Glutamatergic neuron (in vitro differentiated cells): ENCODE data around the gene CTSD. TPM values are rescaled to one million over a fixed set of nuclear protein-coding genes. Genes with fewer than 3 reads are reported as not detected.

ENCODE experiments used
- DNase-seq: peaks from one replicate; pipeline ENCODE4 v3.0.0; 2022
- H3K27ac Mint-ChIP-seq: one replicate; pipeline ENCODE4 v1.8.0; 2020; ENCODE audit warnings: mild to moderate bottlenecking, mixed read lengths, inconsistent platforms; ENCODE audit not compliant: unreplicated experiment
- H3K27me3 Mint-ChIP-seq: one replicate; pipeline ENCODE4 v1.8.0; 2020; ENCODE audit warnings: mild to moderate bottlenecking, moderate library complexity, mixed read lengths, inconsistent platforms; ENCODE audit not compliant: unreplicated experiment
- H3K36me3 Mint-ChIP-seq: one replicate; pipeline ENCODE4 v1.8.0; 2020; ENCODE audit warnings: mild to moderate bottlenecking, mixed read lengths, inconsistent platforms; ENCODE audit not compliant: unreplicated experiment
- H3K4me1 Mint-ChIP-seq: one replicate; pipeline ENCODE4 v1.8.0; 2020; ENCODE audit warnings: mild to moderate bottlenecking, low read depth, mixed read lengths, inconsistent platforms; ENCODE audit not compliant: unreplicated experiment
- H3K4me3 Mint-ChIP-seq: one replicate; pipeline ENCODE4 v1.8.0; 2020; ENCODE audit warnings: mild to moderate bottlenecking, mixed read lengths, inconsistent platforms; ENCODE audit not compliant: unreplicated experiment
- H3K9me3 Mint-ChIP-seq: one replicate; pipeline ENCODE4 v1.8.0; 2020; ENCODE audit warnings: mild to moderate bottlenecking, moderate library complexity, mixed read lengths, inconsistent platforms; ENCODE audit not compliant: unreplicated experiment
- total RNA-seq: library from RNA; stranded (reverse); fragmentation: NEBNext Ultra II Directional; extraction: Animal tissue kit (Norgen Biotek cat#: 25700); gene quantifications from one replicate; pipeline ENCODE4 v1.2.1, GENCODE V29; 2021; ENCODE audit not compliant: unreplicated experiment
- TF ChIP-seq, protein P1 (sequence below): fragments of 200-600 bp; sonication (generic); IDR thresholded peaks from one replicate; pipeline ENCODE4 v1.5.0; 2021; ENCODE audit not compliant: partially characterized antibody, unreplicated experiment

CTSD gene
- total RNA-seq, 1 donor from 2014 or later: 159 TPM

DNA sequence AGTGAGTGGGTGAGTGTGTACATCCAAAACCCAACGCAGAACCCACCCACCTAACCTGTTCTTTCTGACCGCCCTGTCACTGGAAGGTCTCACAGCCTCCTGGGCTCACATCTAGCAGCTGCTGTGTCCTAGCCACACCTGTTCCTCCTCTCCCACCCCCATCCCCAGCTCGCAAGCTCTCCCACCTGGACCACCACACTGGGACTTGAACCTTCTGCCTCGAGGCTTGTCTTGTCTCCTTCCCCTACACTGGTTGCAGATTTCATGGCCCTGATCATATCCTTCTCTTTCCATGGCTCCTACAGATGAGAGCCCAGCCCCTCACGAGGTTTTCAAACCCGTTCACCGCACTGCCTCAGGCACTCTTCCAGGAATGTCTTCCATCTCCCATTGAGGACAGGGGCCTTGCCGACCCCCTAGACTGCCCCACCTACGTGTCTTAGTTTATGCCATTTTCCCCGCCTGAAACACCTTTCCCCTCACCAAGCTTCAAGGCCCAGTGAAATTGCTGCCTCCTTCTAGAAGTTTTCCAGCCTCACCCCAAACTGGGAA is 20.1 kb downstream of the CTSD start:
- H3K9me3 Mint-ChIP-seq: peaks cover 17% of the 10 kb centered on the region
- peaks cover 16% of the 10 kb centered on the region for H3K27me3 Mint-ChIP-seq
- H3K4me3 Mint-ChIP-seq: no peak overlapping the region
- H3K27ac Mint-ChIP-seq: no peak overlapping the region
- peaks cover 18% of the 10 kb centered on the region for H3K36me3 Mint-ChIP-seq
- TF ChIP-seq, protein P1, sequence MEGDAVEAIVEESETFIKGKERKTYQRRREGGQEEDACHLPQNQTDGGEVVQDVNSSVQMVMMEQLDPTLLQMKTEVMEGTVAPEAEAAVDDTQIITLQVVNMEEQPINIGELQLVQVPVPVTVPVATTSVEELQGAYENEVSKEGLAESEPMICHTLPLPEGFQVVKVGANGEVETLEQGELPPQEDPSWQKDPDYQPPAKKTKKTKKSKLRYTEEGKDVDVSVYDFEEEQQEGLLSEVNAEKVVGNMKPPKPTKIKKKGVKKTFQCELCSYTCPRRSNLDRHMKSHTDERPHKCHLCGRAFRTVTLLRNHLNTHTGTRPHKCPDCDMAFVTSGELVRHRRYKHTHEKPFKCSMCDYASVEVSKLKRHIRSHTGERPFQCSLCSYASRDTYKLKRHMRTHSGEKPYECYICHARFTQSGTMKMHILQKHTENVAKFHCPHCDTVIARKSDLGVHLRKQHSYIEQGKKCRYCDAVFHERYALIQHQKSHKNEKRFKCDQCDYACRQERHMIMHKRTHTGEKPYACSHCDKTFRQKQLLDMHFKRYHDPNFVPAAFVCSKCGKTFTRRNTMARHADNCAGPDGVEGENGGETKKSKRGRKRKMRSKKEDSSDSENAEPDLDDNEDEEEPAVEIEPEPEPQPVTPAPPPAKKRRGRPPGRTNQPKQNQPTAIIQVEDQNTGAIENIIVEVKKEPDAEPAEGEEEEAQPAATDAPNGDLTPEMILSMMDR: no peak
- H3K4me1 Mint-ChIP-seq: peaks cover 22% of the 10 kb centered on the region
- no peak for DNase-seq

DNA sequence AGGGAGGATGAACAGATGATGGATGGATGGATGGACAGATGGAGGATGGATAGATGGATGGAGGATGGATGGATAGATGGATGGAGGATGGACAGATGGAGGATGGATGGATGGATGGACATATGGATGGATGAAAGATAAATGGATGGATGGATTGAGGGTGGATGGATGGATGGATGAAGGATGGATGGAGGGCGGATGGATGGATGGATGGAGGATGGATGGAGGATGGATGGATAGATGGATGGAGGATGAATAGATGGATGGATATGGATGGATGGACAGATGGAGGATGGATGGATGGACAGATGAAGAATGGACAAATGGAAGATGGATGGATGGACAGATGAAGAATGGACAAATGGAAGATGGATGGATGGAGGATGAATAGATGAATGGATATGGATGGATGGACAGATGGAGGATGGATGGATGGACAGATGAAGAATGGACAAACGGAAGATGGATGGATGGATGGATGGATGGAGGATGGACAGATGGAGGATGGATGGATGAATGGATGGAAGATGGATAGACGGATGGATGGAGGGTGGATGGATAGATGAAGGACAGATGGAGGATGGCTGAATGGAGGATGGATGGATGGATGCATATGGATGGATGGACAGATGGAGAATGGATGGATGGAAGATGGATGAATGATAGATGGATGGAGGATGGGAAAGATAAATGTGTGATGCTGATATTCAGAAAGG is 20.7 kb downstream of the CTSD start:
- peaks cover 24% of the 10 kb centered on the region for H3K36me3 Mint-ChIP-seq
- H3K27ac Mint-ChIP-seq: no peak overlapping the region
- DNase-seq: no peak
- TF ChIP-seq, protein P1: no peak
- peaks cover 16% of the 10 kb centered on the region for H3K27me3 Mint-ChIP-seq
- H3K4me3 Mint-ChIP-seq: no peak overlapping the region
- peaks cover 21% of the 10 kb centered on the region for H3K4me1 Mint-ChIP-seq
- H3K9me3 Mint-ChIP-seq: peaks cover 19% of the 10 kb centered on the region

DNA sequence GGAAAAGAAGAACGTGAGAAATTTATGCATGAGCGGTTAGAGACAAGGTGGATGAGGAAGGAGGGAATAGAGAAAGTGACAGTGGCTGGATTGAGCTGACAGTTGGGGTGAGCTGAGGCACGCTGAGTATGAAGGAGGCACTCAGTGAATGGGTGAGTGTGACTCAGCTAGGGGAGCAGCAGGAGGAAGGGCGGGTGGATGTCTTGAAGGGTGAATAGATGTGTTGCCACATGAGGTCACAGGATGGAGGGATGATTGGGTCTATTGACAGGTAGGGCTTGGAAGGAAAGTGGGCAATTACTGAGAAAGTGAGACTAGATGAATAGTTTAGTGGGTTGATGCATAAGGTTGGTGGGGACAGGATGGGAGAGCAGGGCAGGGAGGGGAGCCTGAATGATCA is 21.4 kb downstream of the CTSD start:
- H3K36me3 Mint-ChIP-seq: peaks cover 29% of the 10 kb centered on the region
- peaks cover 18% of the 10 kb centered on the region for H3K27me3 Mint-ChIP-seq
- TF ChIP-seq, protein P1: no peak
- no peak overlapping the region for H3K27ac Mint-ChIP-seq
- peaks cover 21% of the 10 kb centered on the region for H3K4me1 Mint-ChIP-seq
- peaks cover 21% of the 10 kb centered on the region for H3K9me3 Mint-ChIP-seq
- no peak for DNase-seq
- H3K4me3 Mint-ChIP-seq: no peak overlapping the region

DNA sequence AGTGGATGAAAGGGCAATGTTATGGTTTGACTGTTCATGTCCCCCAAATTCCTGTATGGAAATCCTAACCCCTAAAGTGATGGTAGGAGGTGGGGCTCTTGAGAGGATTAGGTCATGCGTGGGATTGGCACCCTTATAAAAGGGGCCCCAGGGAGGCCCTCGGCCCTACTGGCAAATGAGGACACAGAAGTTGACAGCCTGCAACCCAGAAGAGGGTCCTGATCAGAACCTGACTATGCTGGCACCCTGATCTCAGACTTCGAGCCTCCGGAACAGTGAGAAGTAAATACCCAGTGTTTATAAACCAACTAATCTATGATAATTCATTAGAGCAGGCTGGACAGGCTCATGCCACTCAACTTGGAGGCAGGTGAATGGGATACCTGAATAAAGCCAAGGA is 22.0 kb downstream of the CTSD start:
- peaks cover 32% of the 10 kb centered on the region for H3K36me3 Mint-ChIP-seq
- H3K4me1 Mint-ChIP-seq: peaks cover 21% of the 10 kb centered on the region

More for the DNA sequence above, 22.0 kb downstream of the CTSD start:
- no peak overlapping the region for H3K27ac Mint-ChIP-seq
- TF ChIP-seq, protein P1: no peak
- peaks cover 18% of the 10 kb centered on the region for H3K27me3 Mint-ChIP-seq
- H3K4me3 Mint-ChIP-seq: no peak overlapping the region
- H3K9me3 Mint-ChIP-seq: peaks cover 21% of the 10 kb centered on the region
- DNase-seq: no peak
